SU-DHL-6 (cell line): ENCODE measurements around the gene SPZ1.

Source experiments
- EZH2phosphoT487 ChIP-seq: fragments of 200-600 bp; sonication (generic), shearing (Covaris generic); conservative IDR thresholded peaks from 2 replicates; pipeline ENCODE4 v1.6.1; 2018; ENCODE audit warnings: mild to moderate bottlenecking, antibody characterized with exemption, low read length, moderate library complexity, mixed read lengths
- TF ChIP-seq, protein P1 (sequence below): fragments of 200-600 bp; sonication (generic); IDR thresholded peaks from one replicate; pipeline ENCODE4 v1.5.1; 2017; ENCODE audit warnings: antibody characterized with exemption, mild to moderate bottlenecking, low read length, moderate library complexity; ENCODE audit not compliant: insufficient read depth, poor library complexity, severe bottlenecking

GRCh38 chr5:80308526-80308925 lies 11.3 kb upstream of the SPZ1 start:
- TF ChIP-seq, protein P1, sequence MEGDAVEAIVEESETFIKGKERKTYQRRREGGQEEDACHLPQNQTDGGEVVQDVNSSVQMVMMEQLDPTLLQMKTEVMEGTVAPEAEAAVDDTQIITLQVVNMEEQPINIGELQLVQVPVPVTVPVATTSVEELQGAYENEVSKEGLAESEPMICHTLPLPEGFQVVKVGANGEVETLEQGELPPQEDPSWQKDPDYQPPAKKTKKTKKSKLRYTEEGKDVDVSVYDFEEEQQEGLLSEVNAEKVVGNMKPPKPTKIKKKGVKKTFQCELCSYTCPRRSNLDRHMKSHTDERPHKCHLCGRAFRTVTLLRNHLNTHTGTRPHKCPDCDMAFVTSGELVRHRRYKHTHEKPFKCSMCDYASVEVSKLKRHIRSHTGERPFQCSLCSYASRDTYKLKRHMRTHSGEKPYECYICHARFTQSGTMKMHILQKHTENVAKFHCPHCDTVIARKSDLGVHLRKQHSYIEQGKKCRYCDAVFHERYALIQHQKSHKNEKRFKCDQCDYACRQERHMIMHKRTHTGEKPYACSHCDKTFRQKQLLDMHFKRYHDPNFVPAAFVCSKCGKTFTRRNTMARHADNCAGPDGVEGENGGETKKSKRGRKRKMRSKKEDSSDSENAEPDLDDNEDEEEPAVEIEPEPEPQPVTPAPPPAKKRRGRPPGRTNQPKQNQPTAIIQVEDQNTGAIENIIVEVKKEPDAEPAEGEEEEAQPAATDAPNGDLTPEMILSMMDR: no peak
- no peak for TF ChIP-seq EZH2phosphoT487
